Fibroblast of lung (primary cell): ENCODE data around the gene VWA8.

ENCODE experiments used
- EZH2 ChIP-seq: IDR thresholded peaks from 2 replicates; pipeline ENCODE4 v1.5.1; 2012; ENCODE audit warnings: low read length, control low read depth, mild to moderate bottlenecking; ENCODE audit errors: missing control alignments
- TF ChIP-seq, protein P1 (sequence below), 2 donors: IDR thresholded peaks in 1 of 2; conservative IDR thresholded peaks in 1 of 2; 1 replicate in 1 of 2; 2 replicates in 1 of 2; pipeline ENCODE4 v1.5.1; 2011 to 2012; ENCODE audit warnings: low read length in 2 of 2, control low read depth in 1 of 2, inconsistent platforms in 1 of 2, low read depth in 1 of 2, mild to moderate bottlenecking in 1 of 2

DNA sequence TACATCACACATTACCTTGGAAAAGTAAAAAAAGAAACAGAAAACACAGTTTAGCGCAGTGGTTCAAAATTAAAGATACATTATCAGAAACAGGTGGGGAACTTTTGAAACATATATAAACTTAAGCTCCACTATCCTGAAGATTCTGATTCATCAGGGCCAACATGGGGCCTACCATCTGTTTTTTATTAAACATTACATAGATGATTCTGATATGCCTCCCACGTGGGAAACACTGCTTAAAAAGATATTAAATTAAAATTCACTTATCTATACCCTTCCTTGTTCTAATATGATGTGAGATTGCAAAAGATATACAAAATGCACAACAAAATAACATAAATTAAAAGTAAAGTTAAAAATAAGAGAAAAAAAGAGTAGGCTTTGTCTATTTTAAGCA lies 125.0 kb downstream of the VWA8 start:
- TF ChIP-seq, protein P1, sequence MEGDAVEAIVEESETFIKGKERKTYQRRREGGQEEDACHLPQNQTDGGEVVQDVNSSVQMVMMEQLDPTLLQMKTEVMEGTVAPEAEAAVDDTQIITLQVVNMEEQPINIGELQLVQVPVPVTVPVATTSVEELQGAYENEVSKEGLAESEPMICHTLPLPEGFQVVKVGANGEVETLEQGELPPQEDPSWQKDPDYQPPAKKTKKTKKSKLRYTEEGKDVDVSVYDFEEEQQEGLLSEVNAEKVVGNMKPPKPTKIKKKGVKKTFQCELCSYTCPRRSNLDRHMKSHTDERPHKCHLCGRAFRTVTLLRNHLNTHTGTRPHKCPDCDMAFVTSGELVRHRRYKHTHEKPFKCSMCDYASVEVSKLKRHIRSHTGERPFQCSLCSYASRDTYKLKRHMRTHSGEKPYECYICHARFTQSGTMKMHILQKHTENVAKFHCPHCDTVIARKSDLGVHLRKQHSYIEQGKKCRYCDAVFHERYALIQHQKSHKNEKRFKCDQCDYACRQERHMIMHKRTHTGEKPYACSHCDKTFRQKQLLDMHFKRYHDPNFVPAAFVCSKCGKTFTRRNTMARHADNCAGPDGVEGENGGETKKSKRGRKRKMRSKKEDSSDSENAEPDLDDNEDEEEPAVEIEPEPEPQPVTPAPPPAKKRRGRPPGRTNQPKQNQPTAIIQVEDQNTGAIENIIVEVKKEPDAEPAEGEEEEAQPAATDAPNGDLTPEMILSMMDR (conservative IDR thresholded peaks at IDR 0.05 in 1 of 2, IDR thresholded peaks at IDR 0.05 in 1 of 2; ENCODE audit: low read depth in 1 of 2, low read length in 2 of 2) = no peak
- no peak for TF ChIP-seq EZH2
